H9 (cell line): ENCODE measurements around the gene NELFCD. TPM values are rescaled to one million over a fixed set of nuclear protein-coding genes. Genes with fewer than 3 reads are reported as not detected.

Experiments used
- DNase-seq: peaks from one replicate; pipeline ENCODE4 v3.0.0-alpha.2; 2017
- H2AFZ ChIP-seq: one replicate; pipeline ENCODE4 v1.6.1; 2013; ENCODE audit warnings: mild to moderate bottlenecking, low read length, control low read depth, moderate library complexity
- H2AK5ac ChIP-seq: 2 replicates; pipeline ENCODE4 v1.6.1; 2013; ENCODE audit warnings: low read length, control low read depth, mixed read lengths; ENCODE audit not compliant: insufficient read length
- H2BK120ac ChIP-seq: one replicate; pipeline ENCODE4 v1.6.1; 2013; ENCODE audit warnings: low read depth, mild to moderate bottlenecking, low read length, control low read depth, inconsistent platforms; ENCODE audit not compliant: poor library complexity, severe bottlenecking
- H2BK12ac ChIP-seq: 2 replicates; pipeline ENCODE4 v1.6.1; 2013; ENCODE audit warnings: low read length, control low read depth, mixed read lengths, low read depth; ENCODE audit not compliant: insufficient read length
- H2BK15ac ChIP-seq: 2 replicates; pipeline ENCODE4 v1.6.1; 2013; ENCODE audit warnings: low read depth, low read length, control low read depth
- H2BK20ac ChIP-seq: one replicate; pipeline ENCODE4 v1.6.1; 2013; ENCODE audit warnings: low read depth, mild to moderate bottlenecking, low read length, control low read depth, inconsistent platforms; ENCODE audit not compliant: poor library complexity, severe bottlenecking
- H2BK5ac ChIP-seq: 2 replicates; pipeline ENCODE4 v1.6.1; 2013; ENCODE audit warnings: low read length, control low read depth, mixed read lengths; ENCODE audit not compliant: insufficient read length
- H3K14ac ChIP-seq: 2 replicates; pipeline ENCODE4 v1.6.1; 2013; ENCODE audit warnings: low read length, control low read depth; ENCODE audit not compliant: insufficient read depth
- H3K18ac ChIP-seq: 2 replicates; pipeline ENCODE4 v1.6.1; 2013; ENCODE audit warnings: low read depth, mild to moderate bottlenecking, mixed read lengths, low read length, control low read depth; ENCODE audit not compliant: insufficient read length
- H3K23ac ChIP-seq: 2 replicates; pipeline ENCODE4 v1.6.1; 2013; ENCODE audit warnings: low read length, control low read depth, mixed read lengths, low read depth; ENCODE audit not compliant: insufficient read length
- H3K23me2 ChIP-seq: 2 replicates; pipeline ENCODE4 v1.6.1; 2013; ENCODE audit warnings: low read depth, mild to moderate bottlenecking, mixed read lengths, low read length, control low read depth; ENCODE audit not compliant: insufficient read length, poor library complexity, severe bottlenecking
- H3K27ac ChIP-seq: 2 replicates; pipeline ENCODE4 v1.5.1; 2013; ENCODE audit warnings: low read length, control low read depth, mixed read lengths, low read depth; ENCODE audit not compliant: insufficient read length
- H3K27me3 ChIP-seq: 2 replicates; pipeline ENCODE4 v1.6.1; 2013; ENCODE audit warnings: low read length, control low read depth, inconsistent platforms; ENCODE audit not compliant: insufficient read depth
- H3K4ac ChIP-seq: 2 replicates; pipeline ENCODE4 v1.6.1; 2013; ENCODE audit warnings: low read depth, mild to moderate bottlenecking, control low read depth, inconsistent platforms, low read length, moderate library complexity
- H3K4me1 ChIP-seq: 2 replicates; pipeline ENCODE4 v1.6.1; 2013; ENCODE audit warnings: low read length, control low read depth, inconsistent platforms; ENCODE audit not compliant: insufficient read depth
- H3K4me2 ChIP-seq: 2 replicates; pipeline ENCODE4 v1.6.1; 2013; ENCODE audit warnings: low read length, control low read depth, mixed read lengths; ENCODE audit not compliant: insufficient read length, insufficient read depth
- H3K56ac ChIP-seq: 2 replicates; pipeline ENCODE4 v1.6.1; 2013; ENCODE audit warnings: low read depth, mild to moderate bottlenecking, mixed read lengths, low read length, control low read depth; ENCODE audit not compliant: insufficient read length
- H3K79me1 ChIP-seq: 2 replicates; pipeline ENCODE4 v1.6.1; 2013; ENCODE audit warnings: low read depth, mild to moderate bottlenecking, moderate library complexity, low read length, control low read depth, inconsistent platforms; ENCODE audit not compliant: insufficient read depth, poor library complexity, severe bottlenecking
- H3K79me2 ChIP-seq: 2 replicates; pipeline ENCODE4 v1.6.1; 2013; ENCODE audit warnings: low read length, control low read depth, inconsistent platforms; ENCODE audit not compliant: insufficient read depth
- H3K9ac ChIP-seq: 2 replicates; pipeline ENCODE4 v1.6.1; 2013; ENCODE audit warnings: low read length, control low read depth, mixed read lengths; ENCODE audit not compliant: insufficient read length; ENCODE audit errors: extremely low read depth
- H3K9me3 ChIP-seq: one replicate; pipeline ENCODE4 v1.6.1; 2013; ENCODE audit warnings: low read depth, low read length, inconsistent platforms; ENCODE audit not compliant: control insufficient read depth
- H3T11ph ChIP-seq: one replicate; pipeline ENCODE4 v1.6.1; 2013; ENCODE audit warnings: mild to moderate bottlenecking, low read length, control low read depth, inconsistent platforms
- H4K20me1 ChIP-seq: one replicate; pipeline ENCODE4 v1.6.1; 2013; ENCODE audit not compliant: control insufficient read depth, insufficient read length, insufficient read depth
- H4K5ac ChIP-seq: 2 replicates; pipeline ENCODE4 v1.6.1; 2013; ENCODE audit warnings: low read depth, mild to moderate bottlenecking, mixed read lengths, low read length, control low read depth; ENCODE audit not compliant: insufficient read length
- H4K8ac ChIP-seq: replicated peaks from 2 replicates; pipeline ENCODE4 v1.6.1; 2013; ENCODE audit warnings: low read length, control low read depth, mixed read lengths, low read depth; ENCODE audit not compliant: insufficient read length
- H4K91ac ChIP-seq: 2 replicates; pipeline ENCODE4 v1.6.1; 2013; ENCODE audit warnings: low read depth, mild to moderate bottlenecking, moderate library complexity, mixed read lengths, low read length, control low read depth; ENCODE audit not compliant: insufficient read length
- H3K27ac Mint-ChIP-seq, 3 experiments: 2 replicates in 2 of 3; 3 replicates in 1 of 3; pipeline ENCODE4 v1.8.0; 2020 to 2021; ENCODE audit warnings: mixed read lengths in 3 of 3, mild to moderate bottlenecking in 1 of 3, moderate library complexity in 1 of 3
- H3K27me3 Mint-ChIP-seq: 2 replicates; pipeline ENCODE4 v1.8.0; 2021; ENCODE audit warnings: low read depth, mild to moderate bottlenecking, moderate library complexity, mixed read lengths
- H3K36me3 Mint-ChIP-seq, 3 experiments: 2 replicates in 2 of 3; 3 replicates in 1 of 3; pipeline ENCODE4 v1.8.0; 2020 to 2021; ENCODE audit warnings: low read depth in 3 of 3, mixed read lengths in 3 of 3; ENCODE audit not compliant: insufficient read depth in 1 of 3
- H3K4me1 Mint-ChIP-seq, 2 experiments: 2 replicates each; pipeline ENCODE4 v1.8.0; 2020; ENCODE audit warnings: mixed read lengths in 2 of 2
- H3K4me3 Mint-ChIP-seq, 2 experiments: 2 replicates in 1 of 2; 3 replicates in 1 of 2; pipeline ENCODE4 v1.8.0; 2020 to 2021; ENCODE audit warnings: mild to moderate bottlenecking in 2 of 2, mixed read lengths in 2 of 2, moderate library complexity in 1 of 2
- H3K9me3 Mint-ChIP-seq, 2 experiments: 2 replicates in 1 of 2; 3 replicates in 1 of 2; pipeline ENCODE4 v1.8.0; 2020; ENCODE audit warnings: mild to moderate bottlenecking in 2 of 2, mixed read lengths in 2 of 2, moderate library complexity in 1 of 2
- CTCF ChIP-seq: fragments of 200-600 bp; sonication (generic); conservative IDR thresholded peaks from 3 replicates; pipeline ENCODE4 v1.8.0; 2021; ENCODE audit warnings: antibody characterized with exemption, mild to moderate bottlenecking
- WGBS: extraction: QIAGEN DNeasy Blood & Tissue Kit; methylation state at CpG from one replicate; pipeline ENCODE4 v1.1.7; 2013; ENCODE audit warnings: missing lambda C conversion rate, low lambda C conversion rate, mixed read lengths; ENCODE audit not compliant: insufficient read length; ENCODE audit errors: extremely low coverage; 5-methylcytosine and 5-hydroxymethylcytosine counted together
- total RNA-seq: library from RNA; stranded (reverse); gene quantifications from 2 replicates; pipeline ENCODE4 v1.2.1, GENCODE V29; 2021

The NELFCD gene
- total RNA-seq, 1 experiment from 2014 or later = 57.8 TPM

DNA sequence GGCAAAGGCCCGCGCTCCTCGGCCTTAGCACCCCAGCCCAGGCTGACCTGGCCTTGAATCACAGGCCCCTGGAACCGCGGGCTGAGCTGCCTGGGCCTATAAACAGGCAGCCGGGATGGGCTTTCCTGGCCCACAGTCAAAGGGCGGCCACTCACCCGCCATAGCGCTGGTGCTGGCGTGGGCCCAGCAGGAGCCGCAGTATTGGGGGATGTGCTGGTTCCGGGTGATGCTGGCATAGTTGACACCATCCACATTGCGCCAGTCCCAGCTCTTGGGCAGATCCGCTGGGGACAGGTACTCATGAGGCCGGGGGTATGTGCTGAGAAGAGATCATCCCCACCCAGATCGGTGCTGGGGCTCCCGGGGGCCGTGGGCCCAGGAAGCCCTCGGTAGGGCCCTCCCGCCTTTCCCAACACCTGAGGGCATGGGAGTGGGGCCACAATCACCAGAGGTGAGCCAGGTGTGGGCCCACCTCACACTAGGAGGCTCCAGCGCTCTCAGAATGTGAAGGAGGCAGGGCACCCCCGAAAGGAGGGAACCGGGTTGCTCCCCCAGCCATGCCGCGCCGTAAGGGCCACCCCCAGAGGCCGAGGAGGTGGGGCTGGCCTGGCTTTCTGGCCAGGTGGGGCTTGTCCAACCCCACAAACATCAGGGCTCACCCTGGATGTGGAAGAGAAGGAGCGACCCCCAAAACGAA is 25.3 kb downstream of the NELFCD start:
- Histone ChIP-seq H3K4me1 (peaks cover 7% of the 10 kb centered on the region; the same call in 1 of the 2 replicates), H3K27me3 (no peaks in the 10 kb centered on the region), H3K18ac (peak overlapping the region; percentile 46), H2BK15ac (no peak overlapping the region), H3K56ac (no peak overlapping the region), H4K91ac (no peak overlapping the region), H3K9me3 (no peaks in the 10 kb centered on the region), H2BK20ac (no peak overlapping the region), H2BK5ac (no peak overlapping the region), H3T11ph (no peak overlapping the region), H3K79me2 (no peaks in the 10 kb centered on the region), H2AFZ (no peak overlapping the region), H3K14ac (peak overlapping the region; percentile 82; the same call in 1 of the 2 replicates), H3K27ac (no peak overlapping the region), H2AK5ac (no peak overlapping the region), H4K20me1 (no peaks in the 10 kb centered on the region), H3K23me2 (peaks cover 3% of the 10 kb centered on the region), H3K79me1 (no peaks in the 10 kb centered on the region), H3K4me2 (peak overlapping the region; percentile 42), H2BK120ac (no peak overlapping the region), H3K23ac (no peak overlapping the region), H2BK12ac (no peak overlapping the region), H4K8ac (no peak overlapping the region), H4K5ac (no peak overlapping the region), H3K9ac (peak overlapping the region; percentile 21), H3K4ac (no peak overlapping the region)
- peaks cover 30% of the 10 kb centered on the region for H3K27me3 Mint-ChIP-seq
- H3K27ac Mint-ChIP-seq = no peak overlapping the region
- TF ChIP-seq CTCF = no peak
- no peak for DNase-seq
- no CpG with 5 or more reads among the region's 29 CpGs for WGBS
- peaks cover 0 to 11% (median 10%) of the 10 kb centered on the region in 3 experiments; a peak in 4 of 7 replicates for H3K36me3 Mint-ChIP-seq
- H3K9me3 Mint-ChIP-seq = no peaks in the 10 kb centered on the region
- H3K4me3 Mint-ChIP-seq = peak overlapping the region; percentile 60 to 74
- peaks cover 24 to 25% of the 10 kb centered on the region in 2 experiments for H3K4me1 Mint-ChIP-seq
